Mucosa of descending colon (tissue), 3 donors: ENCODE data around the gene COL23A1. TPM values are rescaled to one million over a fixed set of nuclear protein-coding genes. Genes with fewer than 3 reads are reported as not detected.
A peak's percentile ranks its signal among the peaks of the same experiment; 100 is the strongest.
"Not testable (repeated sequence)": the region's sequence is repeated elsewhere in the genome, so short reads cannot be mapped to it uniquely, and the experiment has no call there.

ENCODE experiments used
- ATAC-seq: fragments of 200-7000 bp; cut with Tn5 transposase; one replicate; pipeline ENCODE4 v1.9.1; 2020; ENCODE audit warnings: mild to moderate bottlenecking, moderate library complexity
- DNase-seq, 3 donors: peaks; one replicate each; pipeline ENCODE4 v3.0.0-alpha.2; 2020
- H3K36me3 ChIP-seq: fragments of 200-600 bp; one replicate; pipeline ENCODE4 v1.8.0; 2021; ENCODE audit warnings: low read depth, mild to moderate bottlenecking
- H3K4me1 ChIP-seq: fragments of 200-600 bp; one replicate; pipeline ENCODE4 v1.8.0; 2021; ENCODE audit warnings: low read depth, mild to moderate bottlenecking
- H3K4me3 ChIP-seq: fragments of 200-600 bp; one replicate; pipeline ENCODE4 v1.8.0; 2021; ENCODE audit warnings: mild to moderate bottlenecking
- H3K9me3 ChIP-seq: fragments of 200-600 bp; one replicate; pipeline ENCODE4 v1.8.0; 2021; ENCODE audit warnings: mild to moderate bottlenecking
- CTCF ChIP-seq: fragments of 200-600 bp; IDR thresholded peaks from one replicate; pipeline ENCODE4 v1.8.0; 2022; ENCODE audit warnings: antibody characterized with exemption, mild to moderate bottlenecking
- intact Hi-C, 2 donors: fragments of 100-400 bp; cut with DNase I in 1 of 2; cut with micrococcal nuclease in 1 of 2; formaldehyde crosslinking; loops; one replicate each; pipeline versions ENCODE4 v1.11.0 to v1.11.1; 2022; cut with DNase I, micrococcal nuclease
- total RNA-seq, 3 donors: library from RNA; stranded (reverse); fragmentation: NEBNext Ultra II Directional in 2 of 3; extraction: Animal tissue kit (Norgen Biotek cat#: 25700) in 2 of 3; gene quantifications; one replicate each; pipeline versions ENCODE4 v1.2.1 to v1.2.4, GENCODE V29; 2021 to 2023
- donor health status: DM: no; HTN: no; CAD: no; lungs with moderate emphysema.
- donor health status: DM: no; HTN: no; CAD: no.
- donor health status: DM: no; HTN: yes; CAD: no.

COL23A1 gene
- total RNA-seq, 3 donors from 2014 or later, result 0.17 to 2.7 (median 0.43) TPM

DNA sequence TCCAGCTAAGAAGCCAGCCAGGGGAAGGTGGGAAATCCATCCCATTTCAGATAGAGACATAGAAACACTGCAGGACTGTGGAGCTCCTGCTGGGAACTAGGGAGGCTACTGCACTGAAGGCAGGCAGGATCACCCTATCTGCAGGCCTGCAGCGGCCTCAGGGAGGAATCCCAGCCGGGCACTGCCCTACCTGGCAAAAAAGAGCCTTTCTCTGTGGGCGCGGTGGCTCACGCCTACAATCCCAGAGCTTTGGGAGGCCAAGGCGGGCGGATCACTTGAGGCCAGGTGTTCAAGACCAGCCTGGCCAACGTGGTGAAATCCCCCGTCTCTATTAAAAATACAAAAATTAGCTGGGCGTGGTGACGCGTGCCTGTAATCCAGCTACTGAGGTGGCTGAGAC is 286.2 kb downstream of the COL23A1 start:
- Histone ChIP-seq H3K9me3 (no peaks in the 10 kb centered on the region), H3K36me3 (no peaks in the 10 kb centered on the region), H3K4me3 (no peak overlapping the region), H3K4me1 (no peaks in the 10 kb centered on the region)
- ATAC-seq, result no peak
- intact Hi-C loops, result no loop called here
- no peak for TF ChIP-seq CTCF
- no peak for DNase-seq

- intact Hi-C loops, H3K9me3 ChIP-seq, ATAC-seq, H3K36me3 ChIP-seq, H3K4me3 ChIP-seq, H3K4me1 ChIP-seq, DNase-seq: not testable (repeated sequence)
These were observed 287.9 kb downstream of the COL23A1 start for GRCh38 chr5:178302321-178302720.

- DNase-seq (no peak), ATAC-seq (no peak)
- no peaks in the 10 kb centered on the region for H3K36me3 ChIP-seq
- H3K4me3 ChIP-seq, result no peak overlapping the region
- no peak for TF ChIP-seq CTCF
- H3K4me1 ChIP-seq, result no peaks in the 10 kb centered on the region
- intact Hi-C loops, result no loop called here
- no peaks in the 10 kb centered on the region for H3K9me3 ChIP-seq
These were observed 288.6 kb downstream of the COL23A1 start for GRCh38 chr5:178301641-178302040.

- Histone ChIP-seq H3K4me1 (no peaks in the 10 kb centered on the region), H3K4me3 (no peak overlapping the region), H3K9me3 (no peaks in the 10 kb centered on the region), H3K36me3 (no peaks in the 10 kb centered on the region)
- no peak for TF ChIP-seq CTCF
- intact Hi-C loops, result no loop called here
- no peak for ATAC-seq
- DNase-seq, result peak in 1 of 3 donors; percentile 2
These were observed 291.8 kb downstream of the COL23A1 start for GRCh38 chr5:178298283-178298807.

DNA sequence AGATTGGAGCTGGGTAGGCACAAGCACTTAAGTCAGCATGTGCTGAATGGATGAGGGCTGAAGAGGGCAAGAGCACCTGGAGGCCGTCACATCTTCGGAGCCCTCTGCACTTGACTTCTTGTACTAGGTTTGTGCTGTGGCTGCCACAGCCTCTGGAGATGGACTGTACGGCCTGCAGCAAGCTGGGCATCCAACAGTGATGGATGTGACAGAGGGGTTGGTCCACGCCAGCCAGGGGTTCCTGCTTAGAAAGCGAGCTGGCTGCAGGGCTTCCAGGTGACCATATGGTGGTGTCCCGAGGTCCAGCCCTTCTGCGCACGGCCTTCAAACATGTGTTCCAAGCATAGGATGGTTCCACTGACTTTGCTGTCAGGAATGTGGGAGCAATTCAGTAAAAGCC is 292.4 kb downstream of the COL23A1 start:
- ATAC-seq (no peak), DNase-seq (peak in 1 of 3 donors; percentile 1)
- TF ChIP-seq CTCF, result no peak
- Histone ChIP-seq H3K9me3 (no peaks in the 10 kb centered on the region), H3K4me3 (no peak overlapping the region), H3K4me1 (no peaks in the 10 kb centered on the region), H3K36me3 (no peaks in the 10 kb centered on the region)
- intact Hi-C loops, result no loop called here

DNA sequence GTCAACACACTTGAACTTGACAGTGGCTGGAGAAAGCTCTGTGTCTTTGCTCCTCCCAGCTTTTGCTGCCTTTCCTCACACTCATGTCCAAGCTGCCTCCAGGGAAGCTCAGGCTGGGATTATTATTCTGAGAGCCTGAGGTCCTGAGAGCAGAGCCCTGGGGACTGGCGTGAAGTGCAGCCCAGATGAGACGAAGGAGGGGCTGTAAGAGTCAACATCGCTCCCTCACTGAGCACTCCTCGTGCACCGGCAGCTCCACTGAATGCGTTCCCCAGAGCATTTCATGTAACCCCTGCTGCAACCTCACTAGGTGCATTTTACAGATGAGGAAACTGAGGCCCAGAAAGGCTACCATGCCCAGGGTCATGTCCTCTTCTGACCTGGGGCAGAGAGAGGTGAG is 294.1 kb downstream of the COL23A1 start:
- Histone ChIP-seq H3K4me3 (no peak overlapping the region), H3K36me3 (no peaks in the 10 kb centered on the region), H3K9me3 (no peaks in the 10 kb centered on the region), H3K4me1 (no peaks in the 10 kb centered on the region)
- no peak for ATAC-seq
- intact Hi-C loops, result no loop called here
- peak in 2 of 3 donors; percentile 6 to 7 for DNase-seq
- TF ChIP-seq CTCF, result no peak
